Measurements from ENCODE around the gene PLEK.

GRCh38 chr2:68414876-68415275 lies 49.8 kb downstream of the PLEK start:
- TF ChIP-seq MEIS1 (CRISPR knock-in tag; IDR thresholded peaks at IDR 0.05; ENCODE audit: borderline replicate concordance) (no peak), CTCF (tag by site-specific recombination; IDR thresholded peaks at IDR 0.05) (no peak), ATF2 (tag by site-specific recombination; IDR thresholded peaks at IDR 0.05; ENCODE audit: low read depth) (no peak), ZBTB20 (tag by site-specific recombination; IDR thresholded peaks at IDR 0.05) (no peak), TCF7L2 (IDR thresholded peaks at IDR 0.05; ENCODE audit: borderline replicate concordance, low read depth, low read length) (no peak), ZNF777 (tag by site-specific recombination; IDR thresholded peaks at IDR 0.05; ENCODE audit: borderline replicate concordance) (no peak), ZBTB21 (tag by site-specific recombination; IDR thresholded peaks at IDR 0.05) (no peak)

All from HEK293 (cell line).